Activated CD4-positive, alpha-beta T cell treated with anti-CD3 and anti-CD28 coated beads, Interleukin-2, amount 50 U/mL, for 48 hours (primary cell): ENCODE data around the gene SNX1.

ENCODE experiments used
- DNase-seq, 2 experiments: peaks; one replicate each; pipeline ENCODE4 v3.0.0-alpha.2; 2020

The SNX1 gene

GRCh38 chr15:64148581-64148980 is 52.8 kb downstream of the SNX1 start:
- DNase-seq = no peak

- peak; percentile 28 to 34 for DNase-seq
Measured at GRCh38 chr15:64149424-64149823, 53.6 kb downstream of the SNX1 start.

- DNase-seq = no peak
Measured at GRCh38 chr15:64149893-64150578, 54.3 kb downstream of the SNX1 start.

GRCh38 chr15:64151727-64152506 is 56.1 kb downstream of the SNX1 start, which contains the start of gene SNX22:
Gene SNX22 (plus strand): TSS chr15:64151731. CDS start chr15:64151776, 45 bp downstream.
- peak in 1 of 2 experiments; percentile 23 for DNase-seq

GRCh38 chr15:64152507-64153387 is 57.0 kb downstream of the SNX1 start:
- peak in 1 of 2 experiments; percentile 19 for DNase-seq

GRCh38 chr15:64153480-64154367 is 57.9 kb downstream of the SNX1 start:
- peak; percentile 95 to 96 for DNase-seq

GRCh38 chr15:64155802-64156651 is 60.2 kb downstream of the SNX1 start:
- no peak for DNase-seq

- no peak for DNase-seq
Measured at GRCh38 chr15:64156652-64157331, 61.0 kb downstream of the SNX1 start.

- no peak for DNase-seq
Measured at GRCh38 chr15:64157599-64158125, 61.9 kb downstream of the SNX1 start.

- DNase-seq = no peak
Measured at GRCh38 chr15:64158363-64159134, 62.8 kb downstream of the SNX1 start.

- no peak for DNase-seq
Measured at GRCh38 chr15:64161688-64162477, 66.1 kb downstream of the SNX1 start.

GRCh38 chr15:64162478-64162868 is 66.7 kb downstream of the SNX1 start:
- DNase-seq = no peak

GRCh38 chr15:64162869-64163658 is 67.3 kb downstream of the SNX1 start, which contains the start of gene PPIB:
Gene PPIB (minus strand): TSS chr15:64163022. CDS start chr15:64162986, 36 bp downstream.
- peak; percentile 96 to 97 for DNase-seq

GRCh38 chr15:64163659-64164362 is 68.0 kb downstream of the SNX1 start:
- DNase-seq = peak in 1 of 2 experiments; percentile 24

GRCh38 chr15:64164436-64164835 is 68.7 kb downstream of the SNX1 start:
- no peak for DNase-seq

- no peak for DNase-seq
Measured at GRCh38 chr15:64166102-64166890, 70.5 kb downstream of the SNX1 start.
